ENCODE measurements around the gene ANKIB1. TPM values are rescaled to one million over a fixed set of nuclear protein-coding genes. Genes with fewer than 3 reads are reported as not detected.
"Not testable (repeated sequence)": the region's sequence is repeated elsewhere in the genome, so short reads cannot be mapped to it uniquely, and the experiment has no call there.

Gene ANKIB1
- total RNA-seq, 1 donor from 2014 or later: 43.3 TPM

GRCh38 chr7:92325858-92326257 is 80.1 kb downstream of the ANKIB1 start:
- DNase-seq (ENCODE audit: extremely low read depth, low read depth, low spot score): no peak

GRCh38 chr7:92330835-92331438 is 85.2 kb downstream of the ANKIB1 start:
- DNase-seq (ENCODE audit: extremely low read depth, low read depth, low spot score): no peak

- DNase-seq (ENCODE audit: extremely low read depth, low read depth, low spot score): no peak
Observed at GRCh38 chr7:92331508-92331907, 85.7 kb downstream of the ANKIB1 start.

DNA sequence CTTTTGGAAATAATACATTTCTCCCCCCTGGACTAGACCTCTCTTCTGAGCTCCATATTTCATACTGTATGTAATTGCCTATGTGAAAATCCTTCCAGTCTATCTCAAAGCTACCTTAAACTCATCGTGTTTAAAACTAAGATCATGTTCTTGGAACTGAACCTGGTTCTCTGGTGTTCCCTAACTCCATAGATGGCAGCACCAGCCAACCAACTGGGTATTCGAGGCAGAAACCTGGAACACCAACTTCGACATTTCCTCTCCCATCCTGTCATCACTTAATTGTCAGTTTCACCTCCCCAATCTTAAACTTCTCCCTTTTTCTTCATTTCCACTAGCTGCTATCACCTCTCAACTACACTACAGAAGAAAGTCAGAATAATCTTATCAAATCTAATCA is 87.0 kb downstream of the ANKIB1 start:
- no peak for DNase-seq (ENCODE audit: extremely low read depth, low read depth, low spot score)

GRCh38 chr7:92333866-92334265 is 88.1 kb downstream of the ANKIB1 start:
- DNase-seq (ENCODE audit: extremely low read depth, low read depth, low spot score): no peak

- no peak for DNase-seq (ENCODE audit: extremely low read depth, low read depth, low spot score)
Observed at GRCh38 chr7:92335574-92335973, 89.8 kb downstream of the ANKIB1 start.

DNA sequence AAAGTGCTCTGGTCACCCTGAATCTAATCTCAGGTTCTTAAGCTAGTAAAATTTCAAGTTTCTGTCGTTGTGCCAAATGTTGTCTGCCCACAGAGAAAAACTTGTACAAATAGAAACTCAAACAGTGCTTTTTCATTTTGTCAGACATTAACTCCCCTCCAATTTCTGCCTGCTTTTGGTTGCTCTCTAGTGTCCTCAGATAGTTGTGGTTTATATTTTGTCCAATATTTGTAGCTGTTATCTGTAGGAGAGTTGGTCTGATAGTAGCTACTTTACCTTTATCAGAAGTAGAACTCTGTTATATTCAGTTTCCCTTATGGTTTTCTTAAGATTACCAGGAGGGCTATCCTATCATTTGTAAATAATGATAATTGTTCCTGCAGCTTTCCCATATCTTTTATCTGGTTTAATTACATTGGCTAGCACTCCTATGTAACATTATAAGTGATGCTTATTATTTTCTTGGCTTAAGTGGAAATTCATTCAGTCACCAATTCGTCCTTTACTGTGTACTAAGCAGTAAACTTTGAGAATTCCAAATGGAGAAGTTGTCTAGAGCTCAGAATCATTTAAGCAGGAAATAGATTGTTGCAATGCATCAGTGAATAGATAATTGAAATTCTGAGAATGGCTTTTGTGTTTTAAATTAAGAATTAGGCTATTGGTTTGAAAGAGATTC is 91.0 kb downstream of the ANKIB1 start:
- DNase-seq (ENCODE audit: extremely low read depth, low read depth, low spot score): no peak

GRCh38 chr7:92340016-92340415 is 94.2 kb downstream of the ANKIB1 start:
- DNase-seq (ENCODE audit: extremely low read depth, low read depth, low spot score): no peak

- DNase-seq (ENCODE audit: extremely low read depth, low read depth, low spot score): no peak
Observed at GRCh38 chr7:92343714-92344113, 97.9 kb downstream of the ANKIB1 start.

DNA sequence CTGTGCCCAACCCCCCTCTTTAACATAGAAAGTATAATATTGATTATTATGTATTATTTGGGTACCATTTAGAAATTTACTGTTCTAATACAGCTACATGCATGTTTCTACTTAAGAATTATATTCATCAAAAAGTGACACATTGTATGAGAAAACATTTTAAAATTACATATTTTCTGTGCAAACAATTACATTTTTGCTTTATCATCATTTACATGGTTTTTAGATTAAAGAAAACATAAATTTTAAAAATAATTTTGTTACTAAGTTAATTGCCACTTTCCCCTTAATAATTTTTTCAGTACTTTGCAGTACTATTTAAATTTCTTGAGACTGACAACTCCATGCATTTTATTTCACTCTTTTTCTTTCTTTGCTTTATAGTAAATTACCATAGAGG is 106.2 kb downstream of the ANKIB1 start:
- DNase-seq (ENCODE audit: extremely low read depth, low read depth, low spot score): no peak

GRCh38 chr7:92354214-92354613 is 108.4 kb downstream of the ANKIB1 start:
- DNase-seq (ENCODE audit: extremely low read depth, low read depth, low spot score): no peak

DNA sequence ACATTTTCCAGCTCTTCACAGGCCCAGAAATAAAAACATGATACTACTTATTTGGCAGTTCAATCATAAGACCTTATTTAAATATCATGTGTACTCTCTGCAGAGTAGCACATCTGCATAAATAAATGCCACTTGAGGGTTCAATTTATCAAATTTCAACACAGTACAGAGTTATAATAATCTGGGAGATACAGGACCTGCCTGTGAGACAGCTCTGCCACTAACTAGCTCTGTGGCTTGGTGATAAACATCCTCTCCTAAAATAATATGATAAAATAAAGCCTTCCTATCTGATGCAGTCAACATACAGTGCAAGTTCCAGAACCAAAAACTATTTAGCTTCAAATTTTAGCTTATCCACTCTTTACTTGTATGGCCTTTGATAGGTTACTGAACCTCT is 110.6 kb downstream of the ANKIB1 start:
- DNase-seq (ENCODE audit: extremely low read depth, low read depth, low spot score): no peak

DNA sequence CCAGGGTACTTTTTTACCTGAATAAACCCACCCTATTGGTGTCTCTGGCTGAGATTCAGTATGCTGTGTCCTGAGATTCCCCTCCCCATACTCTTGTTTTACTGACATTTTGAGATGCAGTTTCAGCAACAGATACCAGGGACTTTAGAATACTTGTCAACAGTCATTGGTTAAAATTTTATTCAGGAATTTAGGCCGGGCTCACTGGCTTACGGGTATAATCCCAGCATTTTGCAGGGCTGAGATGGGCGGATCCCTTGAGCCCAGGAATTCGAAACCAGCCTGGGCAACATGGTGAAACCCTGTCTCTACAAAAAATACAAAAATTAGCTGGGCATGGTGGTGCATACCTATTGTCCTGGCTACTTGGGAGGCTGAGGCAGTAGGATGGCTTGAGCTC is 111.5 kb downstream of the ANKIB1 start:
- no peak for DNase-seq (ENCODE audit: extremely low read depth, low read depth, low spot score)

GRCh38 chr7:92359179-92359578 is 113.4 kb downstream of the ANKIB1 start:
- not testable (repeated sequence) for DNase-seq (ENCODE audit: extremely low read depth, low read depth, low spot score)

DNA sequence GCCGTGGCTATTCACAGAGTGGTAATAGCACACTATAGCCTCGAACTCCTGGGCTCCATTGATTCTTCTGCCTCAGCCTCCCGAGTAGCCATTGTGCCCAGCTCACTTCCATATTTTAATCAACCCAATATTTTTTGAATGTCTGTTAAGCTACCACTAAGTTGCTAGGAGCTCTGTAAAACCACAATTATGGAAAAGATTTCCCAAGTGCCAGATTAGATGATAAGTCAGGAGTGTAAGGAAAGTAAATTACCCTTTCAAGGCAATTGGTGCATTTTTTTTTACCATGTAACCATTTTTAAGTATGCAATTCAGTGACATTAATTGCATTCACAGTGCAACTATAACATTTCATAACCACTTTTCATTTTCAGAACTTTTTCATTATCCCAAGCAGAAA is 114.0 kb downstream of the ANKIB1 start:
- DNase-seq (ENCODE audit: extremely low read depth, low read depth, low spot score): no peak

DNA sequence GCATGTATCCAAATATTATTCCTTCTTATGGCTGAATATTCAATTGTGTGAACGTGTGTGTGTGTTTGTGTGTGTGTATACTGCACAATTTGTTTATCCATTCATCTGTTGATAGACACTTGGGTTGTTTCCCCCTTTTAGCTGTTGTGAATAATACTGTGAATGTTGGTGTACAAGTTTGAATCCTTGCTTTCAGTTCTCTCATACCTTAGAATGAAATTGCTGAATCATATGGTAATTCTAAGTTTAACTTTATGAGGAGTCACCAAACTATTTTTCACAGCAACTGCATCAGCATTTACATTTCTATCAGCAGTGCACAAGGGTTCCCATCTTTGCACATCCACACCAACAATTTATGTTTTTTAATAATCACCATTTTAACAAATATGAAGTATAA is 114.6 kb downstream of the ANKIB1 start:
- DNase-seq (ENCODE audit: extremely low read depth, low read depth, low spot score): no peak

GRCh38 chr7:92362131-92362530 is 116.4 kb downstream of the ANKIB1 start:
- no peak for DNase-seq (ENCODE audit: extremely low read depth, low read depth, low spot score)

- DNase-seq (ENCODE audit: extremely low read depth, low read depth, low spot score): no peak
Observed at GRCh38 chr7:92366730-92367129, 121.0 kb downstream of the ANKIB1 start.

DNA sequence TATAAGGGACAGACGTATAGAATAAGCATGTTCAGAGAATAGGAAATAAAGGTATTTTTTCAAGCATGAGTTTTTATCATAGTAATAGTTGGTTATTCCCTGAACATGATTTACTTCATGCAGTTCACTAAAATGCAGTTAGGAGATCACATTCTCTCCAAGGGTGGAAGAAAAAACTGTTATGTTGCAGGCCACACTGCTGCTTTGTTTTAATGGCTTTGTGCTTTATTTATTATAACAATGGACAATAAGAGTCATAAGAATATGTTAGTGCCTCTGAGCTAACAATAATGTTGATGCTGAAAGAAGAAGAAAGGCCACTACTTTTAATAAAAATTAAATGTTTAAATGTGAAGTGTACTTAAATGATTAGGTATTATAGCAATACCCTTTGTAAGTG is 123.0 kb downstream of the ANKIB1 start:
- DNase-seq (ENCODE audit: extremely low read depth, low read depth, low spot score): no peak

GRCh38 chr7:92375013-92375412 is 129.2 kb downstream of the ANKIB1 start:
- DNase-seq (ENCODE audit: extremely low read depth, low read depth, low spot score): no peak

DNA sequence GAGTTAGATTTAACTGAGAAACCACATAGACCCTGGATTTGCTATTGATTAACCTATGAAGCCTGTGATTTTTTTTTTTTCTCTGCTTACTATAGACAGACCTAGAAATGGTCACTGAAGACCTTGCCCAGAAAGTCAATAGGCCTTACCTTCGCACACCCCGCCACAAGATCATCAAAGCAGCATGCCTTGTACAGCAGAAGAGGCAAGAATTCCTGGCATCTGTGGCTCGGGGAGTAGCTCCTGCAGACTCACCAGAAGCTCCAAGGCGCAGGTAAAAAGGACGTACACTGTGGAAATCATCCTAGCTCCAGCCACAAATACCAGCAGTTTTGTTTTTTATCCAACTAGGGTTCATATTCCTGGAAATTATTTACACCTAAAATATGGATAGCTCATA is 145.3 kb downstream of the ANKIB1 start:
- no peak for DNase-seq (ENCODE audit: extremely low read depth, low read depth, low spot score)

GRCh38 chr7:92397542-92397941 is 151.8 kb downstream of the ANKIB1 start:
- no peak for DNase-seq (ENCODE audit: extremely low read depth, low read depth, low spot score)

- DNase-seq (ENCODE audit: extremely low read depth, low read depth, low spot score): no peak
Observed at GRCh38 chr7:92400013-92400412, 154.2 kb downstream of the ANKIB1 start.
